Neuronal stem cell (in vitro differentiated cells): ENCODE results near the gene GPRC5C.

Experiments
- DNase-seq: peaks from one replicate; pipeline ENCODE4 v3.0.0-alpha.2; 2013; ENCODE audit warnings: low spot score
- H2AFZ ChIP-seq: one replicate; pipeline ENCODE4 v1.6.1; 2013; ENCODE audit warnings: mild to moderate bottlenecking, low read length, inconsistent platforms
- H2AK5ac ChIP-seq: 2 replicates; pipeline ENCODE4 v1.6.1; 2013; ENCODE audit warnings: low read depth, mild to moderate bottlenecking, inconsistent platforms, low read length, moderate library complexity, mixed read lengths
- H2BK120ac ChIP-seq: 2 replicates; pipeline ENCODE4 v1.6.1; 2013; ENCODE audit warnings: low read depth, mild to moderate bottlenecking, inconsistent platforms, low read length, moderate library complexity, mixed read lengths
- H2BK12ac ChIP-seq: one replicate; pipeline ENCODE4 v1.6.1; 2013; ENCODE audit warnings: low read length, inconsistent platforms
- H2BK15ac ChIP-seq: 2 replicates; pipeline ENCODE4 v1.6.1; 2013; ENCODE audit warnings: mild to moderate bottlenecking, low read length, inconsistent platforms, mixed read lengths
- H2BK5ac ChIP-seq: one replicate; pipeline ENCODE4 v1.6.1; 2013; ENCODE audit warnings: inconsistent platforms, mild to moderate bottlenecking, low read length, moderate library complexity
- H3K14ac ChIP-seq: one replicate; pipeline ENCODE4 v1.6.1; 2013; ENCODE audit warnings: low read length, inconsistent platforms
- H3K18ac ChIP-seq: 2 replicates; pipeline ENCODE4 v1.6.1; 2013; ENCODE audit warnings: low read length, inconsistent platforms
- H3K23ac ChIP-seq: 2 replicates; pipeline ENCODE4 v1.6.1; 2013; ENCODE audit warnings: low read depth, mild to moderate bottlenecking, mixed read lengths, low read length, inconsistent platforms; ENCODE audit not compliant: poor library complexity
- H3K27ac ChIP-seq: replicated peaks from 3 replicates; pipeline ENCODE4 v1.5.1; 2013; ENCODE audit warnings: low read length, inconsistent platforms
- H3K27me3 ChIP-seq, 3 experiments: 2 replicates each; pipeline ENCODE4 v1.6.1; 2013; ENCODE audit warnings: low read length in 3 of 3, mild to moderate bottlenecking in 2 of 3, inconsistent platforms in 1 of 3, low read depth in 1 of 3, mixed read lengths in 1 of 3, moderate library complexity in 1 of 3; ENCODE audit not compliant: control insufficient read depth in 3 of 3, insufficient read depth in 3 of 3
- H3K36me3 ChIP-seq, 2 donors: replicated peaks in 1 of 2; 2 replicates each; pipeline ENCODE4 v1.6.1; 2013; ENCODE audit warnings: low read length in 2 of 2; ENCODE audit not compliant: control insufficient read depth in 2 of 2, insufficient read depth in 2 of 2
- H3K4ac ChIP-seq: 2 replicates; pipeline ENCODE4 v1.6.1; 2013; ENCODE audit warnings: inconsistent platforms, mild to moderate bottlenecking, low read length, moderate library complexity
- H3K4me1 ChIP-seq, 2 donors: 1 replicate in 1 of 2; 2 replicates in 1 of 2; pipeline ENCODE4 v1.6.1; 2013; ENCODE audit warnings: low read length in 2 of 2, low read depth in 1 of 2; ENCODE audit not compliant: control insufficient read depth in 2 of 2, insufficient read depth in 1 of 2
- H3K4me2 ChIP-seq: one replicate; pipeline ENCODE4 v1.6.1; 2013; ENCODE audit warnings: mild to moderate bottlenecking, low read length, inconsistent platforms; ENCODE audit not compliant: insufficient read depth, poor library complexity, severe bottlenecking
- H3K4me3 ChIP-seq, 2 donors: 2 replicates each; pipeline ENCODE4 v1.5.1; 2013; ENCODE audit warnings: low read length in 2 of 2, mild to moderate bottlenecking in 2 of 2, inconsistent platforms in 1 of 2, moderate library complexity in 1 of 2
- H3K79me1 ChIP-seq: one replicate; pipeline ENCODE4 v1.6.1; 2013; ENCODE audit warnings: low read depth, mild to moderate bottlenecking, inconsistent platforms, low read length, moderate library complexity
- H3K9ac ChIP-seq: one replicate; pipeline ENCODE4 v1.6.1; 2013; ENCODE audit warnings: mild to moderate bottlenecking, low read depth, low read length, inconsistent platforms; ENCODE audit not compliant: poor library complexity
- H3K9me3 ChIP-seq, 2 donors: replicated peaks in 1 of 2; 2 replicates each; pipeline versions ENCODE3 to v1.6.1; 2013; ENCODE audit warnings: low read length in 2 of 2, mild to moderate bottlenecking in 2 of 2, inconsistent platforms in 1 of 2, low read depth in 1 of 2, mixed read lengths in 1 of 2, moderate library complexity in 1 of 2; ENCODE audit not compliant: control insufficient read depth in 2 of 2, insufficient read depth in 1 of 2
- H4K8ac ChIP-seq: one replicate; pipeline ENCODE4 v1.6.1; 2013; ENCODE audit warnings: low read depth, mild to moderate bottlenecking, inconsistent platforms, low read length, moderate library complexity
- H4K91ac ChIP-seq: one replicate; pipeline ENCODE4 v1.6.1; 2013; ENCODE audit warnings: low read length, low read depth, mild to moderate bottlenecking, inconsistent platforms; ENCODE audit not compliant: poor library complexity
- WGBS, 2 donors: extraction: QIAGEN DNeasy Blood & Tissue Kit; methylation state at CpG; one replicate each; pipeline ENCODE4 v1.1.7; 2013; ENCODE audit warnings: missing lambda C conversion rate in 2 of 2, mixed read lengths in 1 of 2; ENCODE audit not compliant: insufficient read length in 2 of 2, insufficient replicate concordance in 1 of 2; ENCODE audit errors: extremely low coverage in 2 of 2; 5-methylcytosine and 5-hydroxymethylcytosine counted together

GPRC5C gene

GRCh38 chr17:74430385-74430705, 1.5 kb upstream of the GPRC5C start:
- peak overlapping the region in 1 of 2 donors; percentile 43 for H3K4me3 ChIP-seq
- peaks cover 0 to 81% (median 2%) of the 10 kb centered on the region in 3 experiments for H3K27me3 ChIP-seq
- no peaks in the 10 kb centered on the region for H3K36me3 ChIP-seq
- peak overlapping the region; percentile 78 for H3K4ac ChIP-seq
- peak overlapping the region; percentile 93 for H2BK5ac ChIP-seq
- H2AFZ ChIP-seq, result peak overlapping the region; percentile 87
- no peak overlapping the region for H4K8ac ChIP-seq
- peaks cover 9% of the 10 kb centered on the region for H3K79me1 ChIP-seq
- peak overlapping the region; percentile 97 for H2BK15ac ChIP-seq
- peak overlapping the region; percentile 87 for H3K9ac ChIP-seq
- peak overlapping the region; percentile 82 for H4K91ac ChIP-seq
- H2BK12ac ChIP-seq, result peak overlapping the region; percentile 96
- H3K27ac ChIP-seq, result peak overlapping the region; percentile 77
- peak overlapping the region; percentile 92 for H2BK120ac ChIP-seq
- peak overlapping the region; percentile 96 for H3K14ac ChIP-seq
- H3K4me1 ChIP-seq, result peaks cover 19 to 36% of the 10 kb centered on the region in 2 donors
- peak overlapping the region; percentile 87 for H3K23ac ChIP-seq
- no peaks in the 10 kb centered on the region for H3K9me3 ChIP-seq
- H3K18ac ChIP-seq, result peak overlapping the region; percentile 100
- peak overlapping the region; percentile 97 for H2AK5ac ChIP-seq
- H3K4me2 ChIP-seq, result peak overlapping the region; percentile 99
- WGBS, 2 donors, result no CpG with 5 or more reads among the region's 13 CpGs
- no peak for DNase-seq

GRCh38 chr17:74430706-74431567, 951 bp upstream of the GPRC5C start:
- WGBS, 2 donors, result no CpG with 5 or more reads among the region's 67 CpGs
- peak; percentile 66 for DNase-seq
- peaks cover 0 to 84% (median 2%) of the 10 kb centered on the region in 3 experiments for H3K27me3 ChIP-seq
- peak overlapping the region; percentile 87 for H2AFZ ChIP-seq
- H3K14ac ChIP-seq, result peak overlapping the region; percentile 97
- peak overlapping the region; percentile 37 to 83 for H3K4me3 ChIP-seq
- peak overlapping the region; percentile 99 for H3K4me2 ChIP-seq
- H3K23ac ChIP-seq, result peak overlapping the region; percentile 98
- no peaks in the 10 kb centered on the region for H3K9me3 ChIP-seq
- no peaks in the 10 kb centered on the region for H3K36me3 ChIP-seq
- H3K9ac ChIP-seq, result peak overlapping the region; percentile 99
- H3K27ac ChIP-seq, result peak overlapping the region; percentile 77
- H3K4ac ChIP-seq, result peak overlapping the region; percentile 93
- H3K18ac ChIP-seq, result peak overlapping the region; percentile 100
- H2BK5ac ChIP-seq, result peak overlapping the region; percentile 93
- H4K8ac ChIP-seq, result no peak overlapping the region
- H2BK12ac ChIP-seq, result peak overlapping the region; percentile 75
- H2BK15ac ChIP-seq, result peak overlapping the region; percentile 97
- H2AK5ac ChIP-seq, result peak overlapping the region; percentile 99
- peak overlapping the region; percentile 93 for H4K91ac ChIP-seq
- H2BK120ac ChIP-seq, result peak overlapping the region; percentile 92
- peaks cover 9% of the 10 kb centered on the region for H3K79me1 ChIP-seq
- H3K4me1 ChIP-seq, result peaks cover 19 to 36% of the 10 kb centered on the region in 2 donors

- peaks cover 9% of the 10 kb centered on the region for H3K79me1 ChIP-seq
- WGBS, 2 donors, result no CpG with 5 or more reads among the region's 33 CpGs
- H2BK12ac ChIP-seq, result no peak overlapping the region
Observed at GRCh38 chr17:74432424-74432690, 469 bp downstream of the GPRC5C start.

GRCh38 chr17:74432766-74433391, 991 bp downstream of the GPRC5C start:
- Histone ChIP-seq H3K79me1 (peaks cover 9% of the 10 kb centered on the region), H3K4me3 (peak overlapping the region; percentile 12 to 83), H2BK15ac (peak overlapping the region; percentile 97), H2AK5ac (peak overlapping the region; percentile 99), H3K9ac (peak overlapping the region; percentile 99), H3K9me3 (peaks cover 0 to 4% of the 10 kb centered on the region in 2 donors), H2AFZ (peak overlapping the region; percentile 21), H3K27me3 (peaks cover 0 to 66% (median 2%) of the 10 kb centered on the region in 3 experiments), H3K4me2 (peak overlapping the region; percentile 99), H2BK5ac (peak overlapping the region; percentile 93), H3K4ac (peak overlapping the region; percentile 24), H2BK12ac (peak overlapping the region; percentile 64), H3K23ac (peak overlapping the region; percentile 83), H3K18ac (peak overlapping the region; percentile 99), H3K14ac (peak overlapping the region; percentile 100), H3K36me3 (peaks cover 0 to 2% of the 10 kb centered on the region in 2 donors), H3K4me1 (peaks cover 19 to 23% of the 10 kb centered on the region in 2 donors), H4K8ac (no peak overlapping the region), H3K27ac (peak overlapping the region; percentile 48), H4K91ac (no peak overlapping the region), H2BK120ac (peak overlapping the region; percentile 78)
- WGBS, 2 donors, result no CpG with 5 or more reads among the region's 23 CpGs
- no peak for DNase-seq

More at GRCh38 chr17:74432424-74432690, 469 bp downstream of the GPRC5C start:
- Histone ChIP-seq H3K36me3 (peaks cover 0 to 2% of the 10 kb centered on the region in 2 donors), H3K14ac (no peak overlapping the region), H2AFZ (peak overlapping the region; percentile 87), H4K91ac (no peak overlapping the region), H3K4me2 (peak overlapping the region; percentile 99), H3K9me3 (peaks cover 0 to 4% of the 10 kb centered on the region in 2 donors), H4K8ac (no peak overlapping the region), H2BK5ac (peak overlapping the region; percentile 93), H3K4ac (no peak overlapping the region), H3K27ac (no peak overlapping the region), H2AK5ac (peak overlapping the region; percentile 99), H3K4me3 (peak overlapping the region; percentile 37 to 83), H3K27me3 (peaks cover 0 to 71% (median 2%) of the 10 kb centered on the region in 3 experiments), H3K23ac (peak overlapping the region; percentile 83), H3K4me1 (peaks cover 19 to 27% of the 10 kb centered on the region in 2 donors), H2BK15ac (peak overlapping the region; percentile 97), H2BK120ac (peak overlapping the region; percentile 78), H3K9ac (peak overlapping the region; percentile 99), H3K18ac (peak overlapping the region; percentile 99)
- DNase-seq, result no peak
